GM19099 (cell line): ENCODE results near the gene STK10.

Experiments used
- POLR2A ChIP-seq: IDR thresholded peaks from 3 replicates; pipeline ENCODE4 v1.6.1; 2011; ENCODE audit warnings: low read depth; ENCODE audit not compliant: insufficient read length; ENCODE audit errors: extremely low read depth

The STK10 gene

GRCh38 chr5:172055996-172056395, 132.0 kb downstream of the STK10 start:
- no peak for TF ChIP-seq POLR2A

GRCh38 chr5:172055421-172055820, 132.6 kb downstream of the STK10 start:
- TF ChIP-seq POLR2A, result no peak

- no peak for TF ChIP-seq POLR2A
These were observed 133.3 kb downstream of the STK10 start for GRCh38 chr5:172054611-172055153.

- TF ChIP-seq POLR2A, result no peak
These were observed 135.4 kb downstream of the STK10 start for GRCh38 chr5:172052450-172053236.

- no peak for TF ChIP-seq POLR2A
These were observed 136.2 kb downstream of the STK10 start for GRCh38 chr5:172051643-172052339.

- no peak for TF ChIP-seq POLR2A
These were observed 137.9 kb downstream of the STK10 start for GRCh38 chr5:172050080-172050479.

- TF ChIP-seq POLR2A, result no peak
These were observed 138.7 kb downstream of the STK10 start for GRCh38 chr5:172049226-172049796.

- no peak for TF ChIP-seq POLR2A
These were observed 139.4 kb downstream of the STK10 start for GRCh38 chr5:172048539-172049101.

- no peak for TF ChIP-seq POLR2A
These were observed 139.9 kb downstream of the STK10 start for GRCh38 chr5:172048170-172048422.

- TF ChIP-seq POLR2A, result no peak
These were observed 141.4 kb downstream of the STK10 start for GRCh38 chr5:172046593-172046992.

- no peak for TF ChIP-seq POLR2A
These were observed 142.8 kb downstream of the STK10 start for GRCh38 chr5:172045315-172045632.

GRCh38 chr5:172044631-172045314, 143.3 kb downstream of the STK10 start:
- no peak for TF ChIP-seq POLR2A

- TF ChIP-seq POLR2A, result no peak
These were observed 144.2 kb downstream of the STK10 start for GRCh38 chr5:172043865-172044264.

GRCh38 chr5:172042183-172042582, 145.8 kb downstream of the STK10 start:
- no peak for TF ChIP-seq POLR2A

GRCh38 chr5:172038167-172038566, 149.9 kb downstream of the STK10 start:
- TF ChIP-seq POLR2A, result no peak

- TF ChIP-seq POLR2A, result no peak
These were observed 153.0 kb downstream of the STK10 start for GRCh38 chr5:172035049-172035448.

GRCh38 chr5:172031894-172032461, 156.0 kb downstream of the STK10 start:
- no peak for TF ChIP-seq POLR2A
